K562 (cell line): ENCODE results near the gene TYR.

Experiments used
- HIVEP1 ChIP-seq: fragments of 250-450 bp; sonication (Bioruptor Pico); IDR thresholded peaks from 2 replicates; pipeline ENCODE4 v1.4.0; 2020; ENCODE audit warnings: mild to moderate bottlenecking
- POLR2AphosphoS5 ChIP-seq: IDR thresholded peaks from 2 replicates; pipeline ENCODE4 v1.6.1; 2011; ENCODE audit warnings: mild to moderate bottlenecking, low read depth, low read length, moderate library complexity; ENCODE audit not compliant: control insufficient read depth, insufficient read depth
- SPI1 ChIP-seq: IDR thresholded peaks from 2 replicates; pipeline ENCODE4 v1.6.1; 2011; ENCODE audit warnings: low read depth, low read length, control low read depth, borderline replicate concordance
- TAF1 ChIP-seq: IDR thresholded peaks from 2 replicates; pipeline ENCODE4 v1.6.1; 2011; ENCODE audit warnings: mild to moderate bottlenecking, low read length, moderate library complexity; ENCODE audit not compliant: insufficient read depth, control insufficient read depth, severe bottlenecking; ENCODE audit errors: extremely low read depth
- ZNF121 ChIP-seq: sonication (generic); formaldehyde crosslinking; conservative IDR thresholded peaks from 2 replicates; pipeline ENCODE4 v1.8.0; 2022; ENCODE audit warnings: missing genetic modification reagents
- ZNF133 ChIP-seq: fragments of 250-450 bp; sonication (Bioruptor Pico); IDR thresholded peaks from 2 replicates; pipeline ENCODE4 v1.4.0; 2020; ENCODE audit warnings: mild to moderate bottlenecking
- ZNF431 ChIP-seq: sonication (generic); formaldehyde crosslinking; IDR thresholded peaks from 2 replicates; pipeline ENCODE4 v1.8.0; 2022; ENCODE audit warnings: mild to moderate bottlenecking, missing genetic modification reagents
- TF ChIP-seq, protein P1 (sequence below): sonication (generic); formaldehyde crosslinking; IDR thresholded peaks from 2 replicates; pipeline ENCODE4 v1.8.1; 2023; ENCODE audit warnings: mild to moderate bottlenecking, missing genetic modification reagents, moderate library complexity
- TF ChIP-seq, protein P2 (sequence below), 3 experiments: IDR thresholded peaks in 2 of 3; conservative IDR thresholded peaks in 1 of 3; 2 replicates each; pipeline ENCODE4 v1.5.1; 2011 to 2012; ENCODE audit warnings: low read length in 3 of 3, mild to moderate bottlenecking in 3 of 3, control low read depth in 2 of 3, improper control_type of control experiment in 1 of 3, inconsistent platforms in 1 of 3, low read depth in 1 of 3, mixed read lengths in 1 of 3, moderate library complexity in 1 of 3; ENCODE audit not compliant: insufficient read depth in 2 of 3
- TF ChIP-seq, protein P3 (sequence below): fragments of 250-450 bp; sonication (Bioruptor Pico); IDR thresholded peaks from 2 replicates; pipeline ENCODE4 v1.5.0; 2022; ENCODE audit warnings: mild to moderate bottlenecking
- TF ChIP-seq, protein P4 (sequence below), 2 experiments: fragments of 450-650 bp in 1 of 2; sonication (generic) in 1 of 2; formaldehyde crosslinking; conservative IDR thresholded peaks; 2 replicates each; pipeline versions ENCODE4 v1.4.0 to v1.8.1; 2020 to 2022; ENCODE audit warnings: mild to moderate bottlenecking in 1 of 2, missing genetic modification reagents in 1 of 2

DNA sequence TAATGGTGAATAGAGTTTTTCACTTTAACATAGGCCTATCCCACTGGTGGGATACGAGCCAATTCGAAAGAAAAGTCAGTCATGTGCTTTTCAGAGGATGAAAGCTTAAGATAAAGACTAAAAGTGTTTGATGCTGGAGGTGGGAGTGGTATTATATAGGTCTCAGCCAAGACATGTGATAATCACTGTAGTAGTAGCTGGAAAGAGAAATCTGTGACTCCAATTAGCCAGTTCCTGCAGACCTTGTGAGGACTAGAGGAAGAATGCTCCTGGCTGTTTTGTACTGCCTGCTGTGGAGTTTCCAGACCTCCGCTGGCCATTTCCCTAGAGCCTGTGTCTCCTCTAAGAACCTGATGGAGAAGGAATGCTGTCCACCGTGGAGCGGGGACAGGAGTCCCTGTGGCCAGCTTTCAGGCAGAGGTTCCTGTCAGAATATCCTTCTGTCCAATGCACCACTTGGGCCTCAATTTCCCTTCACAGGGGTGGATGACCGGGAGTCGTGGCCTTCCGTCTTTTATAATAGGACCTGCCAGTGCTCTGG, at the start of gene TYR:
- no peak for TF ChIP-seq ZNF133
- TF ChIP-seq, protein P1, sequence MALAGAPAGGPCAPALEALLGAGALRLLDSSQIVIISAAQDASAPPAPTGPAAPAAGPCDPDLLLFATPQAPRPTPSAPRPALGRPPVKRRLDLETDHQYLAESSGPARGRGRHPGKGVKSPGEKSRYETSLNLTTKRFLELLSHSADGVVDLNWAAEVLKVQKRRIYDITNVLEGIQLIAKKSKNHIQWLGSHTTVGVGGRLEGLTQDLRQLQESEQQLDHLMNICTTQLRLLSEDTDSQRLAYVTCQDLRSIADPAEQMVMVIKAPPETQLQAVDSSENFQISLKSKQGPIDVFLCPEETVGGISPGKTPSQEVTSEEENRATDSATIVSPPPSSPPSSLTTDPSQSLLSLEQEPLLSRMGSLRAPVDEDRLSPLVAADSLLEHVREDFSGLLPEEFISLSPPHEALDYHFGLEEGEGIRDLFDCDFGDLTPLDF (CRISPR knock-in tag): no peak
- TF ChIP-seq ZNF121 (CRISPR knock-in tag): no peak
- TF ChIP-seq HIVEP1 (CRISPR knock-in tag): no peak
- TF ChIP-seq TAF1: no peak
- TF ChIP-seq, protein P2, sequence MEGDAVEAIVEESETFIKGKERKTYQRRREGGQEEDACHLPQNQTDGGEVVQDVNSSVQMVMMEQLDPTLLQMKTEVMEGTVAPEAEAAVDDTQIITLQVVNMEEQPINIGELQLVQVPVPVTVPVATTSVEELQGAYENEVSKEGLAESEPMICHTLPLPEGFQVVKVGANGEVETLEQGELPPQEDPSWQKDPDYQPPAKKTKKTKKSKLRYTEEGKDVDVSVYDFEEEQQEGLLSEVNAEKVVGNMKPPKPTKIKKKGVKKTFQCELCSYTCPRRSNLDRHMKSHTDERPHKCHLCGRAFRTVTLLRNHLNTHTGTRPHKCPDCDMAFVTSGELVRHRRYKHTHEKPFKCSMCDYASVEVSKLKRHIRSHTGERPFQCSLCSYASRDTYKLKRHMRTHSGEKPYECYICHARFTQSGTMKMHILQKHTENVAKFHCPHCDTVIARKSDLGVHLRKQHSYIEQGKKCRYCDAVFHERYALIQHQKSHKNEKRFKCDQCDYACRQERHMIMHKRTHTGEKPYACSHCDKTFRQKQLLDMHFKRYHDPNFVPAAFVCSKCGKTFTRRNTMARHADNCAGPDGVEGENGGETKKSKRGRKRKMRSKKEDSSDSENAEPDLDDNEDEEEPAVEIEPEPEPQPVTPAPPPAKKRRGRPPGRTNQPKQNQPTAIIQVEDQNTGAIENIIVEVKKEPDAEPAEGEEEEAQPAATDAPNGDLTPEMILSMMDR (IDR thresholded peaks at IDR 0.05 in 2 of 3, conservative IDR thresholded peaks at IDR 0.05 in 1 of 3; ENCODE audit: insufficient read depth in 2 of 3, low read depth in 1 of 3, low read length in 3 of 3): no peak
- TF ChIP-seq, protein P3, sequence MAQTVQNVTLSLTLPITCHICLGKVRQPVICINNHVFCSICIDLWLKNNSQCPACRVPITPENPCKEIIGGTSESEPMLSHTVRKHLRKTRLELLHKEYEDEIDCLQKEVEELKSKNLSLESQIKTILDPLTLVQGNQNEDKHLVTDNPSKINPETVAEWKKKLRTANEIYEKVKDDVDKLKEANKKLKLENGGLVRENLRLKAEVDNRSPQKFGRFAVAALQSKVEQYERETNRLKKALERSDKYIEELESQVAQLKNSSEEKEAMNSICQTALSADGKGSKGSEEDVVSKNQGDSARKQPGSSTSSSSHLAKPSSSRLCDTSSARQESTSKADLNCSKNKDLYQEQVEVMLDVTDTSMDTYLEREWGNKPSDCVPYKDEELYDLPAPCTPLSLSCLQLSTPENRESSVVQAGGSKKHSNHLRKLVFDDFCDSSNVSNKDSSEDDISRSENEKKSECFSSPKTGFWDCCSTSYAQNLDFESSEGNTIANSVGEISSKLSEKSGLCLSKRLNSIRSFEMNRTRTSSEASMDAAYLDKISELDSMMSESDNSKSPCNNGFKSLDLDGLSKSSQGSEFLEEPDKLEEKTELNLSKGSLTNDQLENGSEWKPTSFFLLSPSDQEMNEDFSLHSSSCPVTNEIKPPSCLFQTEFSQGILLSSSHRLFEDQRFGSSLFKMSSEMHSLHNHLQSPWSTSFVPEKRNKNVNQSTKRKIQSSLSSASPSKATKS (CRISPR knock-in tag): no peak
- TF ChIP-seq SPI1: no peak
- no peak for TF ChIP-seq ZNF431
- TF ChIP-seq, protein P4, sequence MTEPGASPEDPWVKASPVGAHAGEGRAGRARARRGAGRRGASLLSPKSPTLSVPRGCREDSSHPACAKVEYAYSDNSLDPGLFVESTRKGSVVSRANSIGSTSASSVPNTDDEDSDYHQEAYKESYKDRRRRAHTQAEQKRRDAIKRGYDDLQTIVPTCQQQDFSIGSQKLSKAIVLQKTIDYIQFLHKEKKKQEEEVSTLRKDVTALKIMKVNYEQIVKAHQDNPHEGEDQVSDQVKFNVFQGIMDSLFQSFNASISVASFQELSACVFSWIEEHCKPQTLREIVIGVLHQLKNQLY (CRISPR knock-in tag; conservative IDR thresholded peaks at IDR 0.05): no peak
- TF ChIP-seq POLR2AphosphoS5: no peak
